OCI-LY7 (cell line): ENCODE measurements around the gene TERB1. TPM values are rescaled to one million over a fixed set of nuclear protein-coding genes. Genes with fewer than 3 reads are reported as not detected.
A peak's percentile ranks its signal among the peaks of the same experiment; 100 is the strongest.

Source experiments
- BruUV-seq: library from RNA; stranded (reverse); fragments of 400-500 nt; replicated peaks from 2 replicates; lab custom pipeline; 2021; lab: Mats Ljungman, UMichigan
- CTCF ChIA-PET: fragments of 300-600 bp; sonication (Branson Sonifier 250); formaldehyde crosslinking; loops from one replicate; lab custom pipeline; 2022; ENCODE audit warnings: antibody characterized with exemption; ENCODE audit not compliant: unreplicated experiment; lab: Charles Lee
- POLR2A ChIA-PET: fragments of 300-600 bp; sonication (Branson Sonifier 250); formaldehyde crosslinking; loops from one replicate; lab custom pipeline; 2022; ENCODE audit warnings: antibody characterized with exemption; lab: Charles Lee
- DNase-seq: peaks from one replicate; pipeline ENCODE4 v3.0.0-alpha.2; 2015; ENCODE audit warnings: low spot score
- H2AFZ ChIP-seq: fragments of 200-600 bp; sonication (generic), shearing (Covaris generic); 2 replicates; pipeline ENCODE4 v1.6.1; 2014; ENCODE audit warnings: mild to moderate bottlenecking, antibody characterized with exemption, low read length, moderate library complexity
- H3K27ac ChIP-seq: fragments of 200-600 bp; sonication (generic); 2 replicates; pipeline ENCODE4 v1.5.1; 2014; ENCODE audit warnings: mixed run types, low read depth, mild to moderate bottlenecking, moderate library complexity, low read length, inconsistent platforms; ENCODE audit not compliant: poor library complexity, severe bottlenecking
- H3K36me3 ChIP-seq: fragments of 200-600 bp; sonication (generic); 2 replicates; pipeline ENCODE4 v1.6.1; 2014; ENCODE audit warnings: mild to moderate bottlenecking, antibody characterized with exemption, low read length, moderate library complexity, mixed read lengths; ENCODE audit not compliant: insufficient read depth
- H3K4me1 ChIP-seq: fragments of 200-600 bp; sonication (generic); 2 replicates; pipeline ENCODE4 v1.5.1; 2014; ENCODE audit warnings: mild to moderate bottlenecking, low read length; ENCODE audit not compliant: insufficient read depth, poor library complexity, severe bottlenecking
- H3K4me2 ChIP-seq: fragments of 200-600 bp; sonication (generic); 2 replicates; pipeline ENCODE4 v1.6.1; 2014; ENCODE audit warnings: mild to moderate bottlenecking, low read length
- H3K4me3 ChIP-seq: fragments of 200-600 bp; sonication (generic); 2 replicates; pipeline ENCODE4 v1.5.1; 2014; ENCODE audit warnings: mild to moderate bottlenecking, low read depth, low read length; ENCODE audit not compliant: poor library complexity, severe bottlenecking
- H3K79me2 ChIP-seq: fragments of 200-600 bp; sonication (generic); 2 replicates; pipeline ENCODE4 v1.6.1; 2016; ENCODE audit warnings: low read depth, mild to moderate bottlenecking, low read length, moderate library complexity, mixed read lengths; ENCODE audit not compliant: insufficient read depth
- H3K9me2 ChIP-seq: fragments of 200-600 bp; sonication (generic); 2 replicates; pipeline ENCODE4 v1.6.1; 2016; ENCODE audit warnings: mild to moderate bottlenecking, low read length, mixed read lengths; ENCODE audit not compliant: insufficient read depth
- H3K9me3 ChIP-seq: fragments of 200-600 bp; sonication (generic); 2 replicates; pipeline ENCODE4 v1.6.1; 2014; ENCODE audit warnings: mild to moderate bottlenecking, mixed run types, low read length, mixed read lengths
- H4K20me1 ChIP-seq: fragments of 200-600 bp; sonication (generic); 2 replicates; pipeline ENCODE4 v1.6.1; 2014; ENCODE audit warnings: mild to moderate bottlenecking, antibody characterized with exemption, low read length, moderate library complexity, mixed read lengths; ENCODE audit not compliant: insufficient read depth
- EZH2phosphoT487 ChIP-seq: fragments of 200-600 bp; sonication (generic); IDR thresholded peaks from 2 replicates; pipeline ENCODE4 v1.6.1; 2018; ENCODE audit warnings: low read depth, borderline replicate concordance, mild to moderate bottlenecking, mixed run types, antibody characterized with exemption, low read length, moderate library complexity, mixed read lengths
- intact Hi-C: fragments of 100-400 bp; cut with micrococcal nuclease; formaldehyde crosslinking; loops from one replicate; pipeline ENCODE4 v1.10.0; 2022; ENCODE audit not compliant: unreplicated experiment
- total RNA-seq, 2 experiments: library from RNA; depleted of rRNA in 1 of 2; stranded (reverse); fragments of >200 nt in 1 of 2; shearing (Covaris generic) in 1 of 2; gene quantifications; 2 replicates each; pipeline ENCODE4 v1.2.3, GENCODE V29; 2014 to 2022
- TF ChIP-seq, protein P1 (sequence below): fragments of 200-600 bp; sonication (generic); conservative IDR thresholded peaks from 2 replicates; pipeline ENCODE4 v1.5.1; 2014; ENCODE audit warnings: mild to moderate bottlenecking, antibody characterized with exemption, low read length, moderate library complexity, mixed read lengths

The TERB1 gene
- total RNA-seq, 2 experiments from 2014 or later: 0.17 TPM; not detected in 1

DNA sequence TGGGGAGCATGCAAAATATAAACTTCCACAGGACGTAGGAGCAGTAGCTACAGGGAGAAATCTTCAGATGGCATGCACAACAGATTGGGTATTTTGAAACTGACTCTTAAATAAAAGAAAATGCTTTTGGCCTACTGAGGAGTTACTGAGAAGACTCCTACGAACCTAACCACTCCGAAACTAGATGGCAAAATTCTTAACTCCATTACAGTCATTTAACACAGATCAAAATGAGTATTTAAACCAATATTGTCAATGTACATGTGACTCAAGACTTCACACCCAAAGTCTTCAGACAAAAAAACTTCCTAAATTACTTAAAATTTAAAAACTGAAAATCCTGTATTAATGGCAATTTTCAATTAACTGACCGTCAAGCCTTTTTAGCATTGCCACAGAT, 8.4 kb upstream of the TERB1 start:
- TSS peak; percentile 17 for BruUV-seq

DNA sequence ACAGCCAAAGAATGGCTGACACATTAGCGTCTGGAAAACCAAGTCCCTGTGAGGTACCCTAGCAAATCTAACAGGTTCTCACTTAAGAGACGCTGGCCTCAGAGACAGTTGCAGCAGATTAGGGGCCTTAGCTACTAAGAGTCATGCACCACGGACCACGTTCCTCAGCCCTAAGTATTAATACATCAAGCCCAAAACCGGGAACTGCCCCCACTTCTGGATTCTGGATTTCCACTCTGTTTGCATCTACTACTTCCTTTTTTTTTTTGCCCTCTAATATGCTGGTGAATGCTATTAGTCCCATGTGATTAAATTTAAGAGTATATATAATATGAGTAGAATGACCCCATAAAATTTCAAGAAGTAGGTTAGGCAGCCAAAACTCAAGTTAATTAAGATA, 775 bp upstream of the TERB1 start:
- CTCF ChIA-PET: no interaction called here
- TF ChIP-seq, protein P1, sequence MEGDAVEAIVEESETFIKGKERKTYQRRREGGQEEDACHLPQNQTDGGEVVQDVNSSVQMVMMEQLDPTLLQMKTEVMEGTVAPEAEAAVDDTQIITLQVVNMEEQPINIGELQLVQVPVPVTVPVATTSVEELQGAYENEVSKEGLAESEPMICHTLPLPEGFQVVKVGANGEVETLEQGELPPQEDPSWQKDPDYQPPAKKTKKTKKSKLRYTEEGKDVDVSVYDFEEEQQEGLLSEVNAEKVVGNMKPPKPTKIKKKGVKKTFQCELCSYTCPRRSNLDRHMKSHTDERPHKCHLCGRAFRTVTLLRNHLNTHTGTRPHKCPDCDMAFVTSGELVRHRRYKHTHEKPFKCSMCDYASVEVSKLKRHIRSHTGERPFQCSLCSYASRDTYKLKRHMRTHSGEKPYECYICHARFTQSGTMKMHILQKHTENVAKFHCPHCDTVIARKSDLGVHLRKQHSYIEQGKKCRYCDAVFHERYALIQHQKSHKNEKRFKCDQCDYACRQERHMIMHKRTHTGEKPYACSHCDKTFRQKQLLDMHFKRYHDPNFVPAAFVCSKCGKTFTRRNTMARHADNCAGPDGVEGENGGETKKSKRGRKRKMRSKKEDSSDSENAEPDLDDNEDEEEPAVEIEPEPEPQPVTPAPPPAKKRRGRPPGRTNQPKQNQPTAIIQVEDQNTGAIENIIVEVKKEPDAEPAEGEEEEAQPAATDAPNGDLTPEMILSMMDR: no peak
- no peak for TF ChIP-seq EZH2phosphoT487

More for the DNA sequence above, 8.4 kb upstream of the TERB1 start:
- Histone ChIP-seq H2AFZ (no peak overlapping the region), H3K4me3 (no peak overlapping the region), H3K27ac (no peak overlapping the region), H3K9me3 (no peaks in the 10 kb centered on the region), H3K79me2 (no peaks in the 10 kb centered on the region), H3K9me2 (no peaks in the 10 kb centered on the region), H3K36me3 (peaks cover 92% of the 10 kb centered on the region), H3K4me2 (no peak overlapping the region), H4K20me1 (no peaks in the 10 kb centered on the region), H3K4me1 (no peaks in the 10 kb centered on the region)
- DNase-seq: no peak
- intact Hi-C loops: no loop called here
- ChIA-PET CTCF (no interaction called here), POLR2A (no interaction called here)
- TF ChIP-seq EZH2phosphoT487: no peak
- TF ChIP-seq, protein P1: no peak

DNA sequence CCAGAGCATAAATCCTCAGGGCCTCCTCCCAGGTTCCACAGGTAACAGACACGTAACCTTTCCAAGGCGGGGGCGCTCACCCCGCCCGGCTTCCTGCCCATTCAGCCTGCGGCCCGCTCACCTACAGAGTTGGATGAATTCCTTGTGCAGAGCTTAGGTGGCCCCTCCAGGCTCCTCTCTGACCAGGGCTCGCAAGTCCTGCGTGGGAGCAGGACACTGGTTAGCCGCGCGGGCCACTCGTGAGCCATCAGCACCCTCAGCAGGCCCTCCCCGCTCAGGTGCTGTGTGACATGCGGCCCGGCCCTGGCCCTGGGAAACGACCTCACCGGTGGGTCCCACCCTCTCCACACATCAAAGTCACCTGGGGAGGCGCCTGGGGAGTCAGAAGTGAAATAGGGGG, 528 bp downstream of the TERB1 start:
- no peaks in the 10 kb centered on the region for H4K20me1 ChIP-seq
- DNase-seq: no peak
- no peaks in the 10 kb centered on the region for H3K9me2 ChIP-seq
- no peak overlapping the region for H3K4me3 ChIP-seq
- no peak overlapping the region for H3K4me2 ChIP-seq
- H3K4me1 ChIP-seq: no peaks in the 10 kb centered on the region
- peaks cover 45% of the 10 kb centered on the region for H3K36me3 ChIP-seq
- H3K27ac ChIP-seq: no peak overlapping the region
- ChIA-PET CTCF (no interaction called here), POLR2A (no interaction called here)
- no peak overlapping the region for H2AFZ ChIP-seq
- no peaks in the 10 kb centered on the region for H3K79me2 ChIP-seq
- intact Hi-C loops: no loop called here
- TF ChIP-seq, protein P1: no peak
- TF ChIP-seq EZH2phosphoT487: no peak
- H3K9me3 ChIP-seq: no peaks in the 10 kb centered on the region
- no TSS peak for BruUV-seq

More for the DNA sequence above, 775 bp upstream of the TERB1 start:
- intact Hi-C loops: no loop called here
- no peaks in the 10 kb centered on the region for H3K79me2 ChIP-seq
- H4K20me1 ChIP-seq: no peaks in the 10 kb centered on the region
- peaks cover 58% of the 10 kb centered on the region for H3K36me3 ChIP-seq
- no peak overlapping the region for H3K4me3 ChIP-seq
- H2AFZ ChIP-seq: no peak overlapping the region
- no peak overlapping the region for H3K27ac ChIP-seq
- POLR2A ChIA-PET: interaction anchor here (0.6 kb wide), 1 partner anchor 1227 kb away, joined by 3 read pairs; no protein-coding TSS in a partner anchor
- H3K4me1 ChIP-seq: no peaks in the 10 kb centered on the region
- no TSS peak for BruUV-seq
- H3K9me2 ChIP-seq: no peaks in the 10 kb centered on the region
- H3K4me2 ChIP-seq: no peak overlapping the region
- no peak for DNase-seq
- H3K9me3 ChIP-seq: no peaks in the 10 kb centered on the region
